Stimulated activated CD8-positive, alpha-beta memory T cell treated with anti-CD3 and anti-CD28 coated beads, Interleukin-4, amount 100 ng/mL, for 24 hours (primary cell): ENCODE measurements around the gene CD320.
A peak's percentile ranks its signal among the peaks of the same experiment; 100 is the strongest.
"Not testable (repeated sequence)": the region's sequence is repeated elsewhere in the genome, so short reads cannot be mapped to it uniquely, and the experiment has no call there.

Source experiments
- DNase-seq: peaks from one replicate; pipeline ENCODE4 v3.0.0-alpha.2; 2020; ENCODE audit warnings: low read depth

Gene CD320

GRCh38 chr19:8333767-8334457 lies 25.8 kb upstream of the CD320 start:
- DNase-seq: no peak

GRCh38 chr19:8332976-8333766 lies 25.0 kb upstream of the CD320 start:
- no peak for DNase-seq

- no peak for DNase-seq
These were observed 23.2 kb upstream of the CD320 start for GRCh38 chr19:8331263-8331845.

GRCh38 chr19:8329996-8330395 lies 21.8 kb upstream of the CD320 start:
- DNase-seq: no peak

- DNase-seq: no peak
These were observed 17.3 kb upstream of the CD320 start for GRCh38 chr19:8325454-8325853.

- DNase-seq: no peak
These were observed 16.3 kb upstream of the CD320 start for GRCh38 chr19:8324186-8325050.

GRCh38 chr19:8323781-8324185 lies 15.6 kb upstream of the CD320 start:
- DNase-seq: no peak

- no peak for DNase-seq
These were observed 14.5 kb upstream of the CD320 start for GRCh38 chr19:8322638-8322997.

GRCh38 chr19:8321986-8322637 lies 14.0 kb upstream of the CD320 start:
- no peak for DNase-seq

GRCh38 chr19:8321067-8321985 lies 13.2 kb upstream of the CD320 start, which contains the start of the genes NDUFA7 and RPS28:
TSS of gene NDUFA7 (minus strand) at chr19:8321375. CDS start at chr19:8321358, 17 bp downstream.
TSS of gene RPS28 (plus strand) at chr19:8321496. CDS start at chr19:8321531, 35 bp downstream.
- peak; percentile 91 for DNase-seq

GRCh38 chr19:8320564-8321066 lies 12.5 kb upstream of the CD320 start:
- DNase-seq: no peak

- no peak for DNase-seq
These were observed 11.8 kb upstream of the CD320 start for GRCh38 chr19:8319807-8320520.

GRCh38 chr19:8318835-8319234 lies 10.7 kb upstream of the CD320 start:
- not testable (repeated sequence) for DNase-seq

GRCh38 chr19:8316351-8317125 lies 8.4 kb upstream of the CD320 start:
- no peak for DNase-seq

- DNase-seq: not testable (repeated sequence)
These were observed 7.0 kb upstream of the CD320 start for GRCh38 chr19:8314981-8315640.

GRCh38 chr19:8311461-8312260 lies 3.5 kb upstream of the CD320 start:
- no peak for DNase-seq

GRCh38 chr19:8310342-8311055 lies 2.3 kb upstream of the CD320 start:
- no peak for DNase-seq
